SK-N-MC (cell line): ENCODE results near the gene CELSR1.

Experiments used
- DNase-seq: peaks from one replicate; pipeline ENCODE4 v3.0.0-alpha.2; 2011; ENCODE audit warnings: low read depth, low spot score
- H3K27ac ChIP-seq: fragments of 200-600 bp; sonication (generic); 2 replicates; pipeline ENCODE4 v1.5.1; 2016; ENCODE audit warnings: mixed run types
- H3K36me3 ChIP-seq: fragments of 200-600 bp; sonication (generic); 2 replicates; pipeline ENCODE4 v1.6.1; 2017; ENCODE audit warnings: antibody characterized with exemption, low read length, mixed read lengths; ENCODE audit not compliant: insufficient read depth
- H3K4me3 ChIP-seq: fragments of 200-600 bp; sonication (generic); 2 replicates; pipeline ENCODE4 v1.5.1; 2016
- H3K9ac ChIP-seq: fragments of 200-600 bp; sonication (generic); 2 replicates; pipeline ENCODE4 v1.8.0; 2017; ENCODE audit warnings: mixed run types, mixed read lengths; ENCODE audit not compliant: insufficient read length
- H3K9me3 ChIP-seq: fragments of 200-600 bp; sonication (generic); 2 replicates; pipeline ENCODE4 v1.6.1; 2017; ENCODE audit warnings: low read depth, mild to moderate bottlenecking, antibody characterized with exemption, low read length, moderate library complexity, mixed read lengths
- EZH2 ChIP-seq: fragments of 200-600 bp; sonication (generic); IDR thresholded peaks from one replicate; pipeline ENCODE4 v1.6.1; 2017; ENCODE audit warnings: antibody characterized with exemption
- FOXP2 ChIP-seq: optimal IDR thresholded peaks from 2 replicates; pipeline ENCODE3; 2011; ENCODE audit warnings: mild to moderate bottlenecking, moderate library complexity; ENCODE audit not compliant: insufficient read depth; ENCODE audit errors: extremely low read length, control extremely low read depth
- POLR2AphosphoS5 ChIP-seq: IDR thresholded peaks from 2 replicates; pipeline ENCODE4 v1.6.1; 2012; ENCODE audit warnings: mild to moderate bottlenecking, low read depth, low read length, borderline replicate concordance

The CELSR1 gene

GRCh38 chr22:46349238-46349637 lies 188.2 kb downstream of the CELSR1 start:
- H3K27ac ChIP-seq, result no peak overlapping the region
- no peak for DNase-seq
- H3K9ac ChIP-seq, result no peak overlapping the region
- H3K4me3 ChIP-seq, result no peak overlapping the region
- no peak for TF ChIP-seq FOXP2
- TF ChIP-seq EZH2, result no peak
- no peak for TF ChIP-seq POLR2AphosphoS5
- H3K36me3 ChIP-seq, result peaks cover 69% of the 10 kb centered on the region
- H3K9me3 ChIP-seq, result no peaks in the 10 kb centered on the region

GRCh38 chr22:46348099-46348695 lies 189.2 kb downstream of the CELSR1 start:
- no peak overlapping the region for H3K9ac ChIP-seq
- H3K36me3 ChIP-seq, result peaks cover 74% of the 10 kb centered on the region
- H3K9me3 ChIP-seq, result no peaks in the 10 kb centered on the region
- H3K27ac ChIP-seq, result no peak overlapping the region
- no peak for DNase-seq
- TF ChIP-seq EZH2 (no peak), POLR2AphosphoS5 (no peak), FOXP2 (no peak)
- no peak overlapping the region for H3K4me3 ChIP-seq

- DNase-seq, result no peak
- Histone ChIP-seq H3K4me3 (no peak overlapping the region), H3K9ac (no peak overlapping the region), H3K27ac (no peak overlapping the region), H3K9me3 (no peaks in the 10 kb centered on the region), H3K36me3 (peaks cover 72% of the 10 kb centered on the region)
- TF ChIP-seq EZH2 (no peak), POLR2AphosphoS5 (no peak), FOXP2 (no peak)
These were observed 189.8 kb downstream of the CELSR1 start for GRCh38 chr22:46347646-46348045.

- DNase-seq, result no peak
These were observed 190.6 kb downstream of the CELSR1 start for GRCh38 chr22:46346680-46347405.

GRCh38 chr22:46340676-46341075 lies 196.7 kb downstream of the CELSR1 start:
- Histone ChIP-seq H3K27ac (no peak overlapping the region), H3K9ac (no peak overlapping the region), H3K9me3 (no peaks in the 10 kb centered on the region), H3K36me3 (peaks cover 57% of the 10 kb centered on the region), H3K4me3 (no peak overlapping the region)
- DNase-seq, result no peak
- no peak for TF ChIP-seq FOXP2
- TF ChIP-seq EZH2, result no peak
- TF ChIP-seq POLR2AphosphoS5, result no peak

More at GRCh38 chr22:46346680-46347405, 190.6 kb downstream of the CELSR1 start:
- TF ChIP-seq EZH2 (no peak), FOXP2 (no peak), POLR2AphosphoS5 (no peak)
- H3K36me3 ChIP-seq, result peaks cover 72% of the 10 kb centered on the region
- no peak overlapping the region for H3K9ac ChIP-seq
- no peak overlapping the region for H3K4me3 ChIP-seq
- H3K9me3 ChIP-seq, result no peaks in the 10 kb centered on the region
- H3K27ac ChIP-seq, result no peak overlapping the region

GRCh38 chr22:46339956-46340355 lies 197.5 kb downstream of the CELSR1 start:
- no peak overlapping the region for H3K27ac ChIP-seq
- H3K9ac ChIP-seq, result no peak overlapping the region
- no peak overlapping the region for H3K4me3 ChIP-seq
- no peak for TF ChIP-seq FOXP2
- TF ChIP-seq POLR2AphosphoS5, result no peak
- TF ChIP-seq EZH2, result no peak
- no peaks in the 10 kb centered on the region for H3K9me3 ChIP-seq
- H3K36me3 ChIP-seq, result peaks cover 55% of the 10 kb centered on the region
- no peak for DNase-seq

GRCh38 chr22:46338636-46339035 lies 198.8 kb downstream of the CELSR1 start:
- Histone ChIP-seq H3K9ac (no peak overlapping the region), H3K36me3 (peaks cover 42% of the 10 kb centered on the region), H3K27ac (no peak overlapping the region), H3K4me3 (no peak overlapping the region), H3K9me3 (no peaks in the 10 kb centered on the region)
- TF ChIP-seq FOXP2 (no peak), POLR2AphosphoS5 (no peak), EZH2 (no peak)
- DNase-seq, result no peak

GRCh38 chr22:46337870-46338269 lies 199.6 kb downstream of the CELSR1 start:
- Histone ChIP-seq H3K27ac (no peak overlapping the region), H3K4me3 (no peak overlapping the region), H3K9me3 (no peaks in the 10 kb centered on the region), H3K9ac (no peak overlapping the region), H3K36me3 (peaks cover 37% of the 10 kb centered on the region)
- TF ChIP-seq POLR2AphosphoS5 (no peak), FOXP2 (no peak), EZH2 (no peak)
- no peak for DNase-seq
